Neural cell (in vitro differentiated cells): ENCODE data around the gene KBTBD7.

Experiments used
- EP300 ChIP-seq: fragments of 450-650 bp; conservative IDR thresholded peaks from 2 replicates; pipeline ENCODE4 v1.6.1; 2014; ENCODE audit warnings: antibody characterized with exemption, mild to moderate bottlenecking, moderate library complexity; ENCODE audit not compliant: poor library complexity, severe bottlenecking
- EZH2 ChIP-seq: fragments of 200-600, 300-800 bp; shearing (Covaris generic), sonication (generic); IDR thresholded peaks from 2 replicates; pipeline ENCODE4 v1.6.1; 2014; ENCODE audit warnings: antibody characterized with exemption, low read length, borderline replicate concordance, mild to moderate bottlenecking; ENCODE audit not compliant: insufficient read depth, poor library complexity, severe bottlenecking
- RAD21 ChIP-seq: fragments of 450-650 bp; conservative IDR thresholded peaks from 2 replicates; pipeline ENCODE4 v1.6.1; 2014; ENCODE audit warnings: antibody characterized with exemption, mild to moderate bottlenecking, moderate library complexity
- SMC3 ChIP-seq: fragments of 450-650 bp; conservative IDR thresholded peaks from 2 replicates; pipeline ENCODE4 v1.6.1; 2014; ENCODE audit warnings: antibody characterized with exemption, mild to moderate bottlenecking, moderate library complexity; ENCODE audit not compliant: poor library complexity
- TF ChIP-seq, protein P1 (sequence below): fragments of 450-650 bp; IDR thresholded peaks from 2 replicates; pipeline ENCODE4 v1.5.1; 2014; ENCODE audit warnings: antibody characterized with exemption, mild to moderate bottlenecking, moderate library complexity; ENCODE audit not compliant: poor library complexity, severe bottlenecking

DNA sequence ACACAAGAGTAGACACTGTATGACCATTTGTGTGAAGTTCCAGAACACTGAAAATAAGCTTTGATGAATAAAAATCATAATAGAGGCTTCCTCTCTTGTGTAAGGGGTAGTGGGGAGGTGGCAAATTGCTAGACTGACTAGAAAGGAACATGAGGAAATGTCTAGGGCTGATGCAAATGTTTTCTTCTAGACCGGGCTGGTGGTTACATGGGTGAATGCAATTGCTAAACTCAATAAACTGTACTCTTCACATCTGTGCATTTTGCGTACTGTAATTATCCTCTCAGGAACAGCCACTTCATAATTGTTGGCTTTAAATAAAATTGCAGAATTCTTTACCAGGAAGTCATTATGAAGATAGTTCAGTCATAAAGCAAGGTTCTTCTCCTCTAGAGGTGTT is 5.2 kb upstream of the KBTBD7 start:
- TF ChIP-seq EP300 = no peak
- TF ChIP-seq, protein P1, sequence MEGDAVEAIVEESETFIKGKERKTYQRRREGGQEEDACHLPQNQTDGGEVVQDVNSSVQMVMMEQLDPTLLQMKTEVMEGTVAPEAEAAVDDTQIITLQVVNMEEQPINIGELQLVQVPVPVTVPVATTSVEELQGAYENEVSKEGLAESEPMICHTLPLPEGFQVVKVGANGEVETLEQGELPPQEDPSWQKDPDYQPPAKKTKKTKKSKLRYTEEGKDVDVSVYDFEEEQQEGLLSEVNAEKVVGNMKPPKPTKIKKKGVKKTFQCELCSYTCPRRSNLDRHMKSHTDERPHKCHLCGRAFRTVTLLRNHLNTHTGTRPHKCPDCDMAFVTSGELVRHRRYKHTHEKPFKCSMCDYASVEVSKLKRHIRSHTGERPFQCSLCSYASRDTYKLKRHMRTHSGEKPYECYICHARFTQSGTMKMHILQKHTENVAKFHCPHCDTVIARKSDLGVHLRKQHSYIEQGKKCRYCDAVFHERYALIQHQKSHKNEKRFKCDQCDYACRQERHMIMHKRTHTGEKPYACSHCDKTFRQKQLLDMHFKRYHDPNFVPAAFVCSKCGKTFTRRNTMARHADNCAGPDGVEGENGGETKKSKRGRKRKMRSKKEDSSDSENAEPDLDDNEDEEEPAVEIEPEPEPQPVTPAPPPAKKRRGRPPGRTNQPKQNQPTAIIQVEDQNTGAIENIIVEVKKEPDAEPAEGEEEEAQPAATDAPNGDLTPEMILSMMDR = no peak
- no peak for TF ChIP-seq EZH2
- TF ChIP-seq RAD21 = no peak
- TF ChIP-seq SMC3 = no peak
